ENCODE results near the gene PGAM1. TPM values are rescaled to one million over a fixed set of nuclear protein-coding genes. Genes with fewer than 3 reads are reported as not detected.
A peak's percentile ranks its signal among the peaks of the same experiment; 100 is the strongest.
"Not testable (repeated sequence)": the region's sequence is repeated elsewhere in the genome, so short reads cannot be mapped to it uniquely, and the experiment has no call there.

The PGAM1 gene
- total RNA-seq, 2 experiments from 2014 or later = 1,193 to 1,205 TPM

GRCh38 chr10:97400665-97401454, 25.1 kb upstream of the PGAM1 start, which contains the start of gene RRP12:
RRP12 (minus strand) TSS chr10:97401340; CDS start chr10:97401231, 109 bp downstream.
- Mint-ChIP-seq H3K9me3 (no peaks in the 10 kb centered on the region), H3K27ac (peak within 1 kb of the TSS; percentile 79), H3K36me3 (ENCODE audit: low read depth) (peaks cover 12% of the 10 kb centered on the region), H3K4me1 (ENCODE audit: low read depth) (peaks cover 5% of the 10 kb centered on the region), H3K4me3 (peak within 1 kb of the TSS; percentile 89), H3K27me3 (no peaks in the 10 kb centered on the region)
- POLR2A ChIA-PET = interaction anchor here (0.8 to 1.9 kb wide), 16 partner anchors 9 to 121 kb away, joined by 3 to 7 read pairs (median 4); no protein-coding TSS in a partner anchor
- DNase-seq (peak; percentile 93), ATAC-seq (peak; percentile 98)
- TF ChIP-seq CTCF (IDR thresholded peaks at IDR 0.05) = no peak
- intact Hi-C loops (cut with micrococcal nuclease) = loop anchor here (10.0 kb wide), 1 partner anchor 94 kb away; the partner anchor contains the start of genes MMS19 and UBTD1
- CTCF ChIA-PET = interaction anchor here (0.7 to 4.4 kb wide), 16 partner anchors 9 to 286 kb away, joined by 3 to 30 read pairs (median 4); partner anchors contain the start of gene AVPI1

- ChIA-PET POLR2A (interaction anchor here (0.9 to 1.5 kb wide), 9 partner anchors 8 to 42 kb away, joined by 3 to 7 read pairs (median 5); no protein-coding TSS in a partner anchor), CTCF (interaction anchor here (0.7 to 4.4 kb wide), 12 partner anchors 10 to 152 kb away, joined by 3 to 30 read pairs (median 5); no protein-coding TSS in a partner anchor)
- Mint-ChIP-seq H3K4me1 (ENCODE audit: low read depth) (peaks cover 5% of the 10 kb centered on the region), H3K9me3 (no peaks in the 10 kb centered on the region), H3K36me3 (ENCODE audit: low read depth) (peaks cover 7% of the 10 kb centered on the region), H3K4me3 (peak overlapping the region; percentile 89), H3K27ac (peak overlapping the region; percentile 79), H3K27me3 (no peaks in the 10 kb centered on the region)
- ATAC-seq (no peak), DNase-seq (no peak)
- intact Hi-C loops (cut with micrococcal nuclease) = loop anchor here (10.0 kb wide), 1 partner anchor 93 kb away; the partner anchor contains the start of genes MMS19 and UBTD1
- no peak for TF ChIP-seq CTCF (IDR thresholded peaks at IDR 0.05)
These were observed 24.5 kb upstream of the PGAM1 start for GRCh38 chr10:97401455-97401919.

- no peaks in the 10 kb centered on the region for H3K27me3 Mint-ChIP-seq
- H3K4me1 Mint-ChIP-seq (ENCODE audit: low read depth) = peaks cover 15% of the 10 kb centered on the region
These were observed 21.9 kb upstream of the PGAM1 start for GRCh38 chr10:97404044-97404443.

GRCh38 chr10:97406064-97406463, 19.9 kb upstream of the PGAM1 start:
- ATAC-seq (no peak), DNase-seq (no peak)
- no peaks in the 10 kb centered on the region for H3K27me3 Mint-ChIP-seq
- H3K36me3 Mint-ChIP-seq (ENCODE audit: low read depth) = no peaks in the 10 kb centered on the region
- no peak overlapping the region for H3K4me3 Mint-ChIP-seq
- ChIA-PET CTCF (interaction anchor here (1.0 to 11.1 kb wide), 9 partner anchors 13 to 148 kb away, joined by 3 to 108 read pairs (median 8); partner anchors contain the start of gene PGAM1), POLR2A (interaction anchor here (3.5 kb wide), 1 partner anchor 22 kb away, joined by 15 read pairs; no protein-coding TSS in a partner anchor)
- H3K9me3 Mint-ChIP-seq = no peaks in the 10 kb centered on the region
- peak overlapping the region; percentile 42 for H3K27ac Mint-ChIP-seq
- no peak for TF ChIP-seq CTCF (IDR thresholded peaks at IDR 0.05)
- peaks cover 10% of the 10 kb centered on the region for H3K4me1 Mint-ChIP-seq (ENCODE audit: low read depth)
- intact Hi-C loops (cut with micrococcal nuclease) = loop anchor here (2.0 to 10.0 kb wide), 3 partner anchors 23 to 89 kb away; partner anchors contain the start of genes MMS19 and UBTD1

More at GRCh38 chr10:97404044-97404443, 21.9 kb upstream of the PGAM1 start:
- ChIA-PET CTCF (interaction anchor here (1.2 to 1.5 kb wide), 2 partner anchors 10 to 57 kb away, joined by 4 to 5 read pairs; no protein-coding TSS in a partner anchor), POLR2A (interaction anchor here (1.4 kb wide), 1 partner anchor 19 kb away, joined by 5 read pairs; no protein-coding TSS in a partner anchor)
- intact Hi-C loops (cut with micrococcal nuclease) = loop anchor here (10.0 kb wide), 1 partner anchor 91 kb away; the partner anchor contains the start of genes MMS19 and UBTD1
- H3K9me3 Mint-ChIP-seq = no peaks in the 10 kb centered on the region
- no peak overlapping the region for H3K27ac Mint-ChIP-seq
- no peak overlapping the region for H3K4me3 Mint-ChIP-seq
- DNase-seq (no peak), ATAC-seq (no peak)
- no peak for TF ChIP-seq CTCF (IDR thresholded peaks at IDR 0.05)
- peaks cover 4% of the 10 kb centered on the region for H3K36me3 Mint-ChIP-seq (ENCODE audit: low read depth)

- not testable (repeated sequence) for H3K27ac Mint-ChIP-seq; H3K9me3 Mint-ChIP-seq; H3K4me3 Mint-ChIP-seq; DNase-seq; H3K27me3 Mint-ChIP-seq; H3K36me3 Mint-ChIP-seq (ENCODE audit: low read depth); ATAC-seq; H3K4me1 Mint-ChIP-seq (ENCODE audit: low read depth)
- intact Hi-C loops (cut with micrococcal nuclease) = loop anchor here (2.0 to 10.0 kb wide), 3 partner anchors 22 to 88 kb away; partner anchors contain the start of genes MMS19 and UBTD1
- ChIA-PET CTCF (interaction anchor here (0.8 to 11.1 kb wide), 11 partner anchors 8 to 147 kb away, joined by 3 to 108 read pairs (median 6); partner anchors contain the start of gene PGAM1), POLR2A (interaction anchor here (3.5 kb wide), 1 partner anchor 21 kb away, joined by 15 read pairs; no protein-coding TSS in a partner anchor)
These were observed 19.5 kb upstream of the PGAM1 start for GRCh38 chr10:97406483-97406882.
